COLO668 (cell line): Measurements from ENCODE around the gene MIEF1.
"Not testable (repeated sequence)": the region's sequence is repeated elsewhere in the genome, so short reads cannot be mapped to it uniquely, and the experiment has no call there.

ENCODE experiments used
- DNase-seq: peaks from one replicate; lab custom pipeline; 2025; ENCODE audit not compliant: unreplicated experiment; lab: John Stamatoyannopoulos, UW

MIEF1 gene

DNA sequence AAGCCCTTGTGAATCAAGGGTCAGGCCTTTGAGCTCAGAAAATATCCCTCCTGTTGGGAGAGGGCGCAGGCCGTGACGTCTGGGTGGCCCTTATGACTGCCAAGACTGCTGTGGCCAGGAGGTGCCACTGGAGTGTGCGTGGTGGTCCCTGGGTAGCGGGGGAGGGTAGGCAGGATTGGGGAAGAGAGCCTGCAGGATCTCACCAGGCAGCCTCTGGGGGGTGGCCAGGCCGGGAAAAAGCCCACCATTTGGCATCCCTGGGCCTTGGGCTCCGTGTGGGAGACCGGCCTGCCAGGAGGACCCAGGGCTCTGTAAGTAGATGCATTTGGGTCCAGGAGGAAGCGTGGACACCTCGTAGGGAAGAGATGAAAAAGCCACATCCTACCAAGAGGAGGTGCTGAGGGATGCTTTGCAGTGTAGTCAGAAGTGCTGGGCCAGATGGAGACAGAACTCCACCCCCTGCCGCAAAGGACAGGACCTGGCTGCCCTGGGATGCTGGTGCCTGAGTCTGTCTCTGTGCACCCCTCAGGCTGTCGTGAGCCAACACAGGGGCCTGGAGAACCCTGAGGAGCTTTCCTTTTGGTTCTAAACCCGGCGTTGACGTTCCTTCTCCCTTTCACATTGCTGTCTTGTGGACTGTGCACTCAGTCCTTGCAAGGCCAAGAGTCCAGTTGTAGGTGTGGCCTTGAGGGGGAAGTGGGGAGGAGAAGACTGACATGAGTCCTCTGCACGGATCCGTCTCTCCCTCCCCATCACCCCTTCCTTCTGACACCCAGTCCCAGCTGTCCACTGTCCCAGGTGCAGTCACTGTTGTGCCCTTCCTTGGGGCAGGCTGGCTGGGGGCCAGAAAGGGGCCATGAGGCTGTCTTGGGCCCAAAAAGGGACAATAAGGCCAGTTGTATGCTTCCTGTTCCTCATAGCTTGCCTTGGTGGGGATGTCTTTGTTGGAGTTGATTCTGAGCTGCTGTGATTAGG is 12.7 kb upstream of the MIEF1 start:
- no peak for DNase-seq

DNA sequence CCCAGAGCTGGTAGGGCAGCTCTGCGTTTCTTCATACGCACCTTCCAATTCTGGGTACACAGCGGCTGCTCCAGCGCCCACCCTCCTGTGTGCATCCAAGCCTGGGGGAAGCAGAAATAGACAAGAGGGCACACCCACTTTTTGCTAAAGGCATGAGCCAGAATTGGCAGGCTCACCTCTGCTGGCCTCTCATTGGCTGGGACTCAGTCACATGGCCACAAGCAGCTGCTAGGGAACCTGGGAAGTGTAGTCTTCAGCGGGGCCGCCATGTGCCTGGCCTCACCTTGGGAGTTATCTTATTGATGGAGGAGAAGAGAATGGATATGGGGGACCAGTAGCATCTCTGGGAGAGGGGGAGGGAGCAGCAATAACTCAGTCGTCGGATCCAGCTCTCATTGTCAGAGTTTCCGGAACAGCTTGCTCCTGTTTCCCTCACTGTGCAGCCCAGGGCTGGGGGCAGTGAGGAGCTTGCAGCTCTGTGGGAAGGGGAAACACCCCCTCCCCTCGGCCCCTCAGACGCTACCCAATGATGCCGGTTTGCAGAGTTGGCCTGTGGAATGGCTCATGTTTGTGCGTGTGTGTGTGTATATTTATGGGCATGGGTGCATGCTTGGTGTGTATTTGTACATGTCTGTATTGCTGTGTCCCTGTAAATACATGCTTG is 11.8 kb upstream of the MIEF1 start:
- peak; percentile 59 for DNase-seq

DNA sequence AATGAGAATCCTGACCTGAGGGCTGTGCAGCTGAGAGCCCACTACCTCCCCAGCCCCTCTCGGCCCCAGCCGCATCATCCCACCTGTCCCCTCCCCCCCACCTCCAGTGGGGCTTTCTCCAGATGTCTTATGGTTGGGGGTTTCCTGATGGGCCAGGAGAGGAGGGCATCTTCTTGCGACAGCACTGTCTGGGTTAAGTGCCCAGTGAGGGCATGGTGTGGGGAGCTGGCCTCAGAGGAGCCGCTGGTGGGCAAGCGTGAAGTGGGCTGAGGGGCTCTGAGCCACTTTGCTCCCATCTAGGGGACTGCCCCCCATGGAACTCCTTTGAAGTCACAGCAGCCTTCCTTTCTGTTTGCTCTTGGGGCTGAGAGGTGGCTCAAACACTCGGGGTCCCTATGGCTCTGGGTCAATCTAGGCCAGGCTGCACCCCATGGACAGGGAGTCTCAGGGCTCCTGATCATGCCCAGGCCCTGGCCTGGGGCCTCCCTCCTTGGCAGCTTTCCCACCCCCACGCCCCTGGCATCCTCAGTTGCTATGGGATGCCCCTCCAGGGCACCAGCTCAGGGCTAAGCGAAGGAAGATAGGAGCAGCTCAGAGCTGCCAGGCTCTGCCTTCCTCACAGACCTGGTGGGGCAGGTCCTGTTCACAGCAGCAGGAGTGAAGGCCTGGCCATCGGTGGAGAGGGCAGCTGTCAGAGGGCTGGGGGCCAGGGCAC is 11.0 kb upstream of the MIEF1 start:
- no peak for DNase-seq

DNA sequence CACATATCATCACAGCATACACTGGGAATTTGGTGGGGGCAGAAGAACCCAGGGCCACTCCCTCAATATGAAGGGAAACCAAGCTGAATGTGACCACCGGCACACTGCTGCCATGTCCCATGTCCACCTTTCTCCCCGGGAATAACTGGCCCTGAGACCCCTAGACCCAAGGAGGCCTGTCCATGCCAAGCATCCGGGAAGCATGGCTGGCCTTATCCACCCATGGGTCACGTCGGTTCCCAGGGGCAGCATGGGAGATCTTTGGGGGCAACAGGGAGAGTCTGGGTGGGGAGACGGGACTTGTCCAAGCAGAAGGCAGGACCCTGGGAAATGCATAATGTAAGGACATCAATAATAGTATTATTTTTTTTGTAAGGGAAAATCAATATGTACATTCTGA is 10.4 kb upstream of the MIEF1 start:
- no peak for DNase-seq

DNA sequence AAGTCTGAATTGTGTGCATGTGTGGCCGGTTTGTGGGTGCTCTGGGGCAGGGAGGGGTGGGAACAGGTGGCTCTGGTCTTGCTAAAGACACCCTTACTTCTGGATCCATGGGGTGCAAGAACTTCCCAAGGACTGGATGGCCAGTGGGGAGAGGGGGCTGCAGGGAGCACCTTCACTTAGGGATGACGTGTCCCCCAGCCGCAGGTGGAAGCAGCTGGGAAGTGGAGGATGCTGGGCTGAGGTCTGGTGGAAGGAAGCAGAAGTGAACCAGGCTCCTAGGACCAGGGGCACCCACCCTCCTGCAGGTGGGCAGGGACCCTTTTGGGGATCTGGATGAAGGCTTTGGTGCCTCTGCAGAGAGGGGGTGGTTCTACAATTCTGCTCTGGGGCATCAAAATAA is 9.9 kb upstream of the MIEF1 start:
- no peak for DNase-seq

DNA sequence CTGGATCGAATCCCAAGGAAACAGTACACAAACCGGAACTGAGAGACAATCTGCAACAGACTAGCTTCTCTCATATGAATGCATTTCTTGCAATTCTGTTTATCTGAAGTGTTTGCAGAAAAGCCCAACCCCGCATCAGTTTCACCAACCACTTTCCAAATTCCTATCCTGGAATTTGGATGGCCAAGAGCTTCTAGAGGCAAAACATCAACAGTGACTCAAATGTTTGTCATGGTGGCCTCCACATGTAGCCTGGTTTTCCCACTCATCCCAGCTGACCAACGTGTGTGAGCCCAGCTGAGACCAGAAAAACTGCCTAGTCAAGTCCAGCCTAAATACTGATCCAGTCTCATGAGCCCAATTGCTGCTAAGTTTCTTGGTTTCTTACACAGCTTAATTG is 8.3 kb upstream of the MIEF1 start:
- DNase-seq: no peak

DNA sequence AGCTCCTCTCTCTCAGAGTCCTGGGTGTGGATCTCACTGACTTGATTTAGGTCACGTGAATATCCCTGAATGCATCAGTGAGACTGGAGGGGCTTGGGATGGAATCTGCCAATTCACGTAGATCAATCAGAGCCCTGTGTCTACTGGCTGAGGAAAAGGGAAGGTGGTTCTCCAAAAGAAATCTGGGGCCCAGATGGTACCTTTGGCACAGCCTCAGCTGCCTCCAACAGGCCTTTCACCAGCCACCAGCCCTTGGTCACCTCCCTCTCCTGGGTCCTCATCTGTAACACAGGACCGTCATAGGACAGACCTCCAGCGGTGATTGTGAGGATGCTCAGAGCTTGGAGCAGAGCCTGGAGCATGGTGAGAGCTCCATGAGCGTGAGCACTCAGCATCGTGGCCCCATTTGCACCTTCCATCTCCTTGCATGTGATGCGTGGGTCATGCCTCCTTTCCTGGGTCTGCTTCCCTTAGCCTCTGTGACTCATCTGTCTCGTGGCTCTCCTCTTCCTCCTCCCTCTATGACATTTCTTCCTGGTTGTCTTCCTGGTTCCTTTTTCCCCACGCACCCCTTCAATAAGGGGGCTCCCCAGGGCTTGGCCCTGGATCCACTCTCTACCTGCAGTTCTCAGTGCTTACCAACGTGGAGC is 7.5 kb upstream of the MIEF1 start:
- no peak for DNase-seq

DNA sequence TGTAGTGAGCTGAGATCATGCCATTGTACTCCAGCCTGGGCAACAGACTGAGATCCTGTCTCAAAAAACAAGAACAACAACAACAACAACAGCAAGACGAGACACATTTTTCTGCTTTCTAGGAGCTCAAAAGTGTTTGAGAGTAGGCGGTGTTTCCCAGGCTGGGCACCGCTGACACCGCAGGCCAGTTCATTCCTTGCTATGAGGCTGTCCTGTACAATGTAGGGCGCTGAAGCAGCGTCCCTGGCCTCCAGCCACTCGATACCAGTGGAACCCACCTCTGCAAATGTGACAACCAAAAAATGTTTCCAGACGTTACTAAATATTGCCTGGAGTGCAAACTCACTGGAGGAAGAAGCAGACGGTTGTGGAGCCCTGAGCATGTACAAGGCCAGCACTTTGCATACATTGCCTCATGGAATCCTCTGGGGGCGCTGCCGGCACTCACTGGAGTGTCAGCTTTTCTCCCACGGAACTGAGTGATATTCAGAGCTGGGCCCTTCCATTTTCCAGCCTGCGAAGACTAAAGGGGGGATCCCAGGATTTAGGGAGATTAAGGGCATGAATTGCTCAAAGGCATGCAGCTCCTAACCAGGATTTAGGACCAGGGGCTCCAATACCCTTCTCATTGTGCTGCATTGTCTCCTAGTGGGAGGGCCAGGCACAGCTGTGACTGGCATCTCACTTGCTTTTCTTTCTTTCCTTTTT is 5.8 kb upstream of the MIEF1 start:
- peak; percentile 80 for DNase-seq

DNA sequence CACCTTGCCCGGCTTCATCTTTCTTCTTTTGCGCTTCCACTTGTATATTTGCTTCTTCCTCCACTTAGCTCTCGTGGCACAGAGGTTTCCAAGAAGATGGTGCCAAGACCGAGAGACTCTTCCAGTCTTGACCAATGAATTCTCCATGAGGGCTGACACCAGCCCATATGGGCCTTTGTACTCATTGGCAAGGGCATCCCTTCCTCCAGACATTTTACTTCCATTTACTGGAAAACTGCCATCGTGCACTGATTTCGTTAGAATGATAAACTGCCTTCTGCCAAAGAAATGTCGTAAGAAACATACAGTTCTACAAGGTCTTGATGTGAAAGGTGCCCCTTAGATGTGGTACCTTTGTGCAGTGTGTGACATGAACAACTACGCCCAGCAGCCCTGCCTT is 4.7 kb upstream of the MIEF1 start:
- DNase-seq: no peak

DNA sequence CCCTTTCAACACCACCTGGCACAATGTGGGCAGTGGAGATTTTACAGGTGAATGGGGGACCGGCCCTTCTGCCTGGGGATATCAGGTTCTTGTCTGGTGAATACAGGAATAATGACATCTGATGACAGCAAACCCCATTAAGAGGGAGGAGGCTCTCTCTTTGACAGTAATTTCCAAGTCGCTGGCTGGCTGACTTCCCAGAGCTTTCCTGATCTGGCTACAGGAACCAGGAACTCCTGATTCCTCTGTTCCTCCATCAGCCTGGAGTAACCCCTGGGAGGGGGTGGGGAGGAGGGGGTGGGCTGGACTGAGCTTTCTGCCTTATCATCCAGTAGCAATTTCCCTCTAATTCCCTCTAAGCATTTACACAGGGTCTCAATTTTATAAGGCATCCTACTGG is 3.7 kb upstream of the MIEF1 start:
- peak; percentile 71 for DNase-seq

DNA sequence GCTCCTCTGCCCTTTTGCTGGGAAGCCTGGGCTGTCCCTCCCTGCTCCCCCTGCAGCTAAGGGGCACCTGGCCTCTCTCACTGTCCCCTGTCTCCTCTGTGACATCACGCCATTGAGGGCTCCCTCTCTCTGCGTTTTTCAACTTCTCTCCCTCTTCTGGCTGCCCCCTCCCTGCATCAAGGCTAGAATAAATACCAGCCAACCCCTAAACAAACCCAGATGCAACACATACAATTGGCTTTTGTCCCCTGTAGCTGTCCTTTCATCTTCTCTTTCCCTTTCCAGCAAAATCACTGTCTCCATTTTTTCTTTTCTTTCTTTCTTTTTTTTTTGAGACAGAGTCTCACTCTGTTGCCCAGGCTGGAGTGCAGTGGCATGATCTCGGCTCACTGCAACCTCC is 3.3 kb upstream of the MIEF1 start:
- peak; percentile 49 for DNase-seq

DNA sequence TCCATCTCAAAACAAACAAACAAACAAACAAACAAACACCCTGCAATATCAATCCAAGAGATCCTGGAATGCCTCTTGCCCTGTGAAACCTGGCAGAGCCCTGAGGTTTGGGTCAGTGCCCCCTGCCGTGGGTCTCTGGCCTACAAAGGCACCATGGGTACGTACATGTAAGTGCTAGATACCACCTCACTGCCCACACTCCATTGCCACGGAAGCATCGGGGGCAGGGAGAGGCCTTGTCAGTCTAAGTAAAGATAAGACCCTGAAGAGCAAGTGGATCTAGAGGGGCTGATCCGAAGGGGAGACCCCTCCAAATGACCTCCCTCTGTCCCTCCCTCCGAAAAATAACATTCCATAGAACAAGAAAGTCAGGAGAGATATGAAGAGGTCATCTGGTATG is 2.0 kb upstream of the MIEF1 start:
- DNase-seq: no peak

DNA sequence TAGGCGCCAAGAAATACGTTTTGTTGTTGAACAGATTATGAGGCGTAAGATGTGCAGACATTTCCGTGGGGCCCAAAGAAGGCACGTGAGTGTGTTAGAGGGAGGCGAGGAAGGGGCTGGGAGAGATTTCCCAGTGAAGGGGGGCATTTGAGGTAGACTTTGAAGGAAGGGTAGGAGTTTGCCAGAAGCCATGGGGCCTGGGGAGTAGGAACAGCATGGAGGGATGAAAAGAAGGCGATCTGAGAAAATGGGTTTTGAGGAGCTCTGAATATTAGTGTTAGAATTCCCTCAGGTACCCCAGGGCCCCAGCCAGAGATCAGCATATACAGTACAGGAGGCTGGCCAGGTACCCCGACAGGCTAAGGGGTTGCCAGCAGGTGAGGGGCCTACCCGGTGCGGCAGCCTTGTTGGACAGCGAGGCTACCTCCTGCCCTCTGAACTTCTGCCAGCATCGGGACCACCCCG is 414 bp upstream of the MIEF1 start:
- DNase-seq: no peak

DNA sequence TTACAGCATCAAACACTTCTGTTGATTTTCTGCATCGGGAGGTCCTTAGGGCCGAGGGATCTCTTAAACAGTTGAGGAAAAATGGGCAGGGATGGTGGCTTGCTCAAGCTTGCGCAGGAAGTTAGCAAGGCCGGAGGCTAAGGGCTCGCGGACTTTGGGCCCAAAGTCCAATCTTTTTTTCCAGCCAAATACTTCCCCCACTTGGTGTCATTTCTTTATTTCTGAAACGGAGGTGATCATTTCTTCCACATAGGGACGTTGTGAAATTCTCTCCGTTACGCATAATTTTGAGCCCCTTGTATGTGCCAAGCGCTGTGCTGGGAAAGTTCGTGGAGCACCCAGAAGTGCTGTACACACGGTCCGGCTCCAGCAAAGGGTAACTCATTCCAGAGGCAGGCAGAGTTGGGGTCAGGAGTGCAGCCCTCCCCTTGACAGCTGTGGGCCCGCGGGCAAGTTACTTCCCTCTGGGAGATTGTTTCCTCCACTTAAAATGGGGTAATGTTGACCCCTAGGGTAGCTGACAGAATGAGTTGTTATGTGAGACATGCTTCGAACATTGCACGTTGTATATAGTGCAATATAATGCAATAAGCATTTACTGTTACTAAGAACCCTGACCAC is 809 bp downstream of the MIEF1 start:
- no peak for DNase-seq

DNA sequence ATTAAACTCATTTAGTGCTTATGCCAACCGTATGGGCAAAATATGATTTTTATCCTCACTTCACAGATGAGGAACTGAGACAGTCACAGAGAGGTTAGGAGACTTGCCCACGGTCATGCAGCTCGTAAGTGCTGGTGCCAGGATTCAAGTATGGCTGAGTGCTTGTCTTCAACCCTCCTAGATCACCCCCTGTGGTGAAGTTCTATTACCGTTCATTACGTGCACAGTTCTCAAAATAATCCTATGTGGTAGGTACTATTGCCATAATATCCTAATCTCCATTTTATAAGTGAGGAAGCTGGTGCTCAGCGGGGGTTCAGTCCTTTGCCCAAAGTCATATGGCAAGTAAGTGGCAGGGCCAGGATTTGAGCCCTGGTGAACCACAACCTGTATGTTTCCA is 1.5 kb downstream of the MIEF1 start:
- no peak for DNase-seq

DNA sequence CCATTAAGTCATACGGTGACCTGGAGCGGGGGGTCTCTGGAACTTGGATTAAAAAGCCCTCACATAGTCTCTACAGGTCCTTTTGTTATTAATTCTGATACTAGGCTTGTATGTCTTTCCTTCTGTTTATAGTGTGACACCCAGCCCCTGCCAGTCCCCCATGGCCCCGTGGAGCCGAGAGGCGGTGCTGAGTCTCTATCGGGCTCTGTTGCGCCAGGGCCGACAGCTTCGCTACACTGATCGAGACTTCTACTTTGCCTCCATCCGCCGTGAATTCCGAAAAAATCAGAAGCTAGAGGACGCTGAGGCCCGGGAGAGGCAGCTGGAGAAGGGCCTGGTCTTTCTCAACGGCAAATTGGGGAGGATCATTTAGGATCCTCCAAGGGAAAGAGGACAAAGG is 2.0 kb downstream of the MIEF1 start:
- no peak for DNase-seq

DNA sequence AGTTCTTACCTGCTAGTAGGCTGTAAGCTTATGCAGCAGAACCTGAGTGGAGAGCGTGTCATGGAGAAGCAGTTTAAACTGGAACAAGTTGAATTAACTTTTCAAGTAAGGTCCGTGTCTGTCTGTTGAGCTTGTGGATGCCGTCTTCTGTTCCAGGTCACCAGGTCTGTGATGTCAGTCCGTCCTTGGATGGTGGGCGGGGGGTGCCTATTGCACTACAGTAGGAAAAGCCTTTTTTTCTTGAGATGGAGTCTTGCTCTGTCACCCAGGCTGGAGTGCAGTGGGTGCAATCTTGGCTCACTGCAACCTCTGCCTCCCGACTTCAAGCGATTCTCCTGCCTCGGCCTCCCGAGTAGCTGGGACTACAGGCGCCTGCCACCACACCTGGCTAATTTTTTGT is 4.9 kb downstream of the MIEF1 start:
- DNase-seq: not testable (repeated sequence)

DNA sequence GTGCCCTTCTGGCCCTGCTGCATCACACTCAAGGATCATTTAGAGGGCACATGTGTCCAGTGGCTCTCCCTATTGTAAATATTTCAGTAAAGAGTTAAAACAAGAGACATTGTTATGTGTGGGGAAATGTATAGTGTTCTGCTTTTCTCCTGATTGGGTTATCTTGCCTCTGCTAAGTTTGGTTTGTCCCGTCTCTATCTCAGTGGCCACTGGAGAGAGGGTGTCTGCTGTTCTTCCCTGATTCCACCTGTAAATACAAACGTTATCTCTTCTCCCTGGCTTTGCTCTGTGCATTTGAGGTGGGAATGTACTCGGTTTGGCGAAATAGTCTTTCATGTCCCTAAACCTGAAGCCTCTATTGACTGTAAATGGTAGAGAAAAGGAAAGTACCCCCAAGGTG is 6.3 kb downstream of the MIEF1 start:
- DNase-seq: no peak

DNA sequence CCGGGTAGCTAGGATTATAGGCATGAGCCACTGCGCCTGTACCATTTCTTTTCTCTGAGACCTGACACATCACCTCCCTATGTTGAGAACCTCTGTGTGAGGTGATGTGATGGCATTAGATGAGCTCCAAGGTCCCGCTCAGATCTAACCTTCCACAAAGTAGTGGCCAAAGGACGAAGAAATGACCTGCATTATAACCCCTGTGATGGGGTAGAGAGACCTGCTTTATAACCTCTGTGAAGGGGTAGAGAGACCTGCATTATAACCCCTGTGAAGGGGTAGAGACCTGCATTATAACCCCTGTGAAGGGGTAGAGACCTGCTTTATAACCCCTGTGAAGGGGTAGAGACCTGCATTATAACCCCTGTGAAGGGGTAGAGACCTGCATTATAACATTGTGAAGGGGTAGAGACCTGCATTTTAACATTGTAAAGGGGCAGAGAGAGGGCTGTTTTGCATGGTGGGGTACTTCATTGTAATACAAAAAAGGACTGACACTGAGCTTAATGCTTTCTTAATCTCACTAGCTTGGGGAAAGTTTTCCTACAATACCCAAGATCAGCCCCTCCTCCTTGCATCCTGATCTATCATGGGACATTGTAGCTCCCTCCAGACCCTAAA is 8.5 kb downstream of the MIEF1 start:
- no peak for DNase-seq

DNA sequence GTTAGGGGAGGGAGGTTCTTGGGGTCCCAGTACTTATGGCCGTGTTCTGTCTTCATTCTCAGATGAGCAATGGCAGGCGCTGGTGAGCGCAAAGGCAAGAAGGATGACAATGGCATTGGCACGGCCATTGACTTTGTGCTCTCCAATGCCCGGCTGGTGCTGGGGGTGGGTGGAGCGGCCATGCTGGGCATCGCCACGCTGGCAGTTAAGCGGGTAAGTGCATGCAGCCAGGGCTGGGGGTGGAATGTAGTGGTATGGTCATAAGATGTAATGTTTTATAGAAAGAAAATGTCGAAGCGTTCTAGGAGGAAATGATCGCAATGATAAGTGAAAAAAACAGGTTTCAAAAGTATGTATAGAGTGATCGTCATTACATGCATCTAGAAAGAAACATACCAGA is 9.1 kb downstream of the MIEF1 start:
- DNase-seq: no peak
